Activated naive CD4-positive, alpha-beta T cell treated with anti-CD3 and anti-CD28 coated beads, Interleukin-2, amount 10 ng/mL, durations not matched to agents 7 days and 5 days (primary cell): Measurements from ENCODE around the gene INSIG1.

Experiments used
- CTCF ChIA-PET: fragments of 350-600 bp; sonication (Branson Sonifier 250); formaldehyde crosslinking; loops from one replicate; lab custom pipeline; 2021; ENCODE audit warnings: antibody characterized with exemption; lab: Charles Lee
- DNase-seq: peaks from one replicate; pipeline ENCODE4 v3.0.0-alpha.2; 2020
- H3K27ac Mint-ChIP-seq: one replicate; pipeline ENCODE4 v1.8.0; 2021; ENCODE audit warnings: mild to moderate bottlenecking, moderate library complexity, mixed read lengths
- H3K27me3 Mint-ChIP-seq: one replicate; pipeline ENCODE4 v1.8.0; 2021; ENCODE audit warnings: mild to moderate bottlenecking, mixed read lengths
- H3K36me3 Mint-ChIP-seq: one replicate; pipeline ENCODE4 v1.8.0; 2021; ENCODE audit warnings: mixed read lengths
- H3K4me1 Mint-ChIP-seq: one replicate; pipeline ENCODE4 v1.8.0; 2021; ENCODE audit warnings: mixed read lengths
- H3K4me3 Mint-ChIP-seq: one replicate; pipeline ENCODE4 v1.8.0; 2021; ENCODE audit warnings: mild to moderate bottlenecking, moderate library complexity, mixed read lengths
- H3K9me3 Mint-ChIP-seq: one replicate; pipeline ENCODE4 v1.8.0; 2021; ENCODE audit warnings: mixed read lengths

INSIG1 gene

DNA sequence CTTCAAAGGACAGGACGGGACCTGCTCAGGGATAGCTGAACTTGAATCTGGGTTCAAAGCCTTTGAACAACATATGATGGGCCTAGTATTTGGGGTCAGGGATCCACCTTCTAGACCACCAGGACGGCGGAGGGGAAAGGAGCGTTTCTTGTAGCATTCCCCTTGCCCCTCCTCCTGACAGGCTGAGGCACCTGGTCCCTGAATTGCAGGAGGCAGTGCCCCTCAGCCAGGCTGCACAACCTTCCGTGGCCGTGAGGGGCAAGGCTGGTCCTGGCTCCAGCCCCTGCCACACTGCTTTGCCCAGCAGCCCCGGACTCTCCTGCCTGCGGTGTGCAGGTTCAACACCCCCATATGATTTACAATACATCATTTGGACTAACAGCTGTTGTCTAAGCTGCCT is 58.1 kb downstream of the INSIG1 start:
- no peak for DNase-seq
- H3K4me3 Mint-ChIP-seq, result no peak overlapping the region
- peaks cover 36% of the 10 kb centered on the region for H3K27me3 Mint-ChIP-seq
- H3K27ac Mint-ChIP-seq, result no peak overlapping the region
- no peaks in the 10 kb centered on the region for H3K36me3 Mint-ChIP-seq
- H3K4me1 Mint-ChIP-seq, result no peaks in the 10 kb centered on the region
- peaks cover 5% of the 10 kb centered on the region for H3K9me3 Mint-ChIP-seq
- CTCF ChIA-PET, result interaction anchor here (0.5 to 3.1 kb wide), 7 partner anchors 32 to 428 kb away, joined by 3 to 17 read pairs (median 3); no protein-coding TSS in a partner anchor

DNA sequence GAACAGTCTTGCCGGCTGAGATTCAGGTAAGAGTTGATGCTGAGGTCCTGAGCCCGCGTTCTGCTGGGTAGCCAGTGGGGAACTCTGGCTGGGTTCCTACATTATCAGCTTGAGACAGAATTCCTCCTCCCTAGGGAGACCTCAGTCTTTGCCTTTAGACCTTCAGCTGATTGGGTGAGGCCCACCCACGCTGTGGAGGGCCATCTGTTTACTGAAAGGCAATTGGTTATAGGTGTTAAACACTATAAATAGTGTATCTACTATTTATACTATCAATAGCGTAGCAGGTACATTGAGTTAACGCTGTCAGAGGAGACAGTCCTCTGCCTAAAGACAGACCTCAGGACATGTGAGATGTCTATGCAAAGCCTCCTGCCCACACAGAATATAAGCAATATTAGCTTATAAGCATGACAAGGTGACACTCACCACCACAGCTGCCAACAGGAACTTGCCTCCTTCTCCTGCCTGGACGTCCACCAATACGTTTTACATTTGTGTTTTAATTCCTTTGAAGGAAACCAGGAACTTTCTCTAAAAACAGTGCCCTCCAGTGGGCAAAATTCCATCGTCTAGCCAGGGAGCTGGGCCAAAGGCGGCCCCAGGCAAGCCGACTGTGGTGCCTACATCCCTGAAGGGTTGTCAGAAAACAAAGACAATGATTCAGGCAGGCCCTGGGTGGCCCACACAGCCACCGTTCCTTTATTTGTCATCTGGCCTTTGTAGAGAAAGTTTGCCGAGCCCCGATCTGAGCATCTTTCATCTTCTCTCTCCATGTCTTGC is 58.8 kb downstream of the INSIG1 start:
- Mint-ChIP-seq H3K27ac (no peak overlapping the region), H3K4me1 (no peaks in the 10 kb centered on the region), H3K36me3 (no peaks in the 10 kb centered on the region), H3K27me3 (peaks cover 39% of the 10 kb centered on the region), H3K4me3 (no peak overlapping the region), H3K9me3 (peaks cover 5% of the 10 kb centered on the region)
- CTCF ChIA-PET, result interaction anchor here (0.5 to 3.1 kb wide), 9 partner anchors 8 to 429 kb away, joined by 3 to 17 read pairs (median 4); no protein-coding TSS in a partner anchor
- no peak for DNase-seq

DNA sequence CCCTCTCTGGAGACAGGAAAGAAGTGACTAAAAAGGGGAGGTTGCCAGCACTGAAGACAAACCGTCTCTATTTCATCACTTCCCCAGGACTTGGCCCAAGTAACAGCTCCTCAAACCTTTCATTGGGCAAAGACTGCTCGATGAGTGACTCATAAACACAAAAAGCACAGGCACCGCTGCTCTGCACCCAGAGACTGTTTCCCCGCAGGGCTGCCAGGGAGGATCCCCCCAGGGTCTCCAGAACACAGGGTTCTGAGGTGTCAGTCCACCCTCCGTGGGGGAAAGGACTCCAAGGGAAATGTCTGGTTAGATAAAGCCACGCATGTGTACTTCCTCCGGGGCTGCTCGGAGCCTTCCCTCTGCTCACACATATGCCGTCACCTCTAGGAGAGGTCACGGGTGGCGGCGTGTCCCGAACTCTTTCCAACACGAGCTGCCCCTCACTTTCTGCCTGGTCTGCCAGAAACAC is 59.9 kb downstream of the INSIG1 start:
- H3K4me3 Mint-ChIP-seq, result no peak overlapping the region
- peaks cover 50% of the 10 kb centered on the region for H3K27me3 Mint-ChIP-seq
- H3K9me3 Mint-ChIP-seq, result peaks cover 5% of the 10 kb centered on the region
- no peak for DNase-seq
- CTCF ChIA-PET, result interaction anchor here (0.6 to 3.1 kb wide), 6 partner anchors 7 to 443 kb away, joined by 3 to 17 read pairs (median 4); no protein-coding TSS in a partner anchor
- no peaks in the 10 kb centered on the region for H3K36me3 Mint-ChIP-seq
- H3K27ac Mint-ChIP-seq, result no peak overlapping the region
- H3K4me1 Mint-ChIP-seq, result no peaks in the 10 kb centered on the region

DNA sequence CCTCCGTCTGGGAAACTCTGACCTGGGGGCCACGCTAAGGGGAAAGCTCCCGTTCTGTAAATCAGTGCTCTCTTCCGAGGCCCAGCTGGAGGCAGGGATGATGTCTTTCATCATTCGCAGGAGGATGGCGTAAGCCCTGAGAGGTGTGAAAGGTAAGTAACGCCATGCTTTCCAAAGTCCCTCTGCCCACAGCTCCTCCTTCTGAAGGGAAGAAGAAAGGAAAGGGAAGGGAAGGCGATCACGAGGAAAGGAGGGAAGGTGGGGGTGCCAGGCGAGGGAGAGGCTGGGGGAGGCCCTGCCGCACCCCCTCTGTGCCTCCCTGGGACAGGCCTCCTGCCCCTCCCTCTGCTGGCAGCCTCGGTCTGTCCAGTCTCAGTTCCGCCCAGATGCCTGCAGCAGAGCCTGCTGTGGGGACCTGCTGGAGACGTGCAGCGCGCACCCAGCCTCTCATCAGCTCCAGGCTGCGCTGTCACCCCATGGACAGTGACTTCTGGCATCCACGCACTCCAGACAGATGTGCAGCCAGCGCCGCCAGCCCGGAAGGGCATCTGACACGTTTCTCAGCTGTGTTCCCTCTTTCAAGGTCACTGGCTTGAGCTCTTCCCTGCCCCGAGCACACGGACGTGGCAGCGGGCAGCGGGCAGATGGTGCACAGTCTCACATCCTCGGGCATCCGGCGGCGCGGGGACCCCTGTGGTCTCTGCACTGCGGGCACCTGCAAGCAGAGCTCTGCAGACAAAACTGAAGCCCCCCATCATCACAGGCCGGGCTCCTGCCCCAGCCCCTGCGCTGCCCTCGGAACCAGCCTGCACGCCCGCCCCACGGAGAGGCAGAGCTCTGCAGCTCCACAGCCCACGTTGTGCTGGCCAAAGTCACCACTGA is 60.6 kb downstream of the INSIG1 start:
- Mint-ChIP-seq H3K9me3 (peaks cover 5% of the 10 kb centered on the region), H3K27ac (no peak overlapping the region), H3K36me3 (no peaks in the 10 kb centered on the region), H3K4me1 (no peaks in the 10 kb centered on the region), H3K27me3 (peaks cover 57% of the 10 kb centered on the region), H3K4me3 (no peak overlapping the region)
- CTCF ChIA-PET, result interaction anchor here (0.6 to 3.1 kb wide), 2 partner anchors 431 to 444 kb away, joined by 3 to 17 read pairs; no protein-coding TSS in a partner anchor
- no peak for DNase-seq

DNA sequence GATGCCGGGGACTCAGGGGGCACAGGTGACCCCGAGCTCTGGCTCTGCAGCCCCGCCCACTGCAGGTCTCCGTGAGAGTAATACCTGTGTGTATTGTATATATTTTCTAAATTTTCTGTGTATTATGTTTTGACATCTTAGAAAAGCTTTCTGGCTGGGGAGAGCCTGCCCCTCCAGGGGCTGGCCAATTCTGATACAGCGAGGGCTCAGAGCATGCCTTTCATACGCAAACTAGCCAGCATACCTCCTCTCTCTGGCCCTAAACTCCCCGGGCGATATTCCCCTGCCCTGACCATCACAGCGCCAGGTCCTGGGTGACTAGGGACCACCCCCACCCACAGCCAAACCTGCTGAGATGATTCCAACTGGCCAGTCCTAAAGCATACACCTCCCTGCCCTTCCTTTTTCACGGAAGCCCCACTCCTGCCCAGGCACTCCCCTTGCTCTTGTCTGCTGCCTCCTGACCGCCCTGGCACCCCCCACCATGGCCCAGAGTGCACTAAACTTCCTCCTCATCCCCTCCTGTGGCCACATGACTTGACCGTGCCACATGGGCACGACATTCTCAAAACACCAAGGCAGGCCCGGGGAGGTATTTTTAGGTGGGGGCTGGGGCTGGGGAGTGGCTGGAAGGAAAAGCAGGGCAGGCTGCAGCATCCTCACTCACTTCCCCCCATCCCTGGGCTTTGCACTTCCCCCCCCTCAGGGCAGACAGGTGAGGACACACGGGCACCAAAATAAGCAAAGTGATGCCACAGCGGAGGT is 61.5 kb downstream of the INSIG1 start:
- Mint-ChIP-seq H3K27ac (no peak overlapping the region), H3K27me3 (peaks cover 65% of the 10 kb centered on the region), H3K4me1 (no peaks in the 10 kb centered on the region), H3K4me3 (no peak overlapping the region), H3K36me3 (no peaks in the 10 kb centered on the region), H3K9me3 (peaks cover 5% of the 10 kb centered on the region)
- CTCF ChIA-PET, result no interaction called here
- DNase-seq, result no peak
